Mesendoderm (in vitro differentiated cells): ENCODE data around the gene GALNT9.
A peak's percentile ranks its signal among the peaks of the same experiment; 100 is the strongest.

Experiments
- DNase-seq: peaks from one replicate; pipeline ENCODE4 v3.0.0; 2013
- H2AK5ac ChIP-seq: 2 replicates; pipeline ENCODE4 v1.6.1; 2013; ENCODE audit warnings: low read length, inconsistent platforms
- H2BK120ac ChIP-seq: 2 replicates; pipeline ENCODE4 v1.6.1; 2013; ENCODE audit warnings: low read depth, mild to moderate bottlenecking, low read length, moderate library complexity, mixed read lengths
- H2BK15ac ChIP-seq: replicated peaks from 2 replicates; pipeline ENCODE4 v1.6.1; 2013; ENCODE audit warnings: low read depth, mild to moderate bottlenecking, moderate library complexity
- H2BK5ac ChIP-seq: 2 replicates; pipeline ENCODE4 v1.6.1; 2013; ENCODE audit warnings: low read length, inconsistent platforms
- H3K18ac ChIP-seq: 2 replicates; pipeline ENCODE4 v1.6.1; 2013; ENCODE audit warnings: mild to moderate bottlenecking, low read length, mixed read lengths
- H3K23ac ChIP-seq: one replicate; pipeline ENCODE4 v1.6.1; 2013; ENCODE audit warnings: low read length
- H3K27ac ChIP-seq: 2 replicates; pipeline ENCODE4 v1.5.1; 2013; ENCODE audit warnings: low read depth, mild to moderate bottlenecking, inconsistent platforms, low read length, moderate library complexity
- H3K27me3 ChIP-seq: 2 replicates; pipeline ENCODE4 v1.6.1; 2013; ENCODE audit warnings: low read length, control low read depth, mild to moderate bottlenecking, inconsistent platforms; ENCODE audit not compliant: insufficient read depth, poor library complexity
- H3K36me3 ChIP-seq: 2 replicates; pipeline ENCODE4 v1.6.1; 2013; ENCODE audit warnings: low read length, inconsistent platforms; ENCODE audit not compliant: control insufficient read depth, insufficient read depth
- H3K4ac ChIP-seq: one replicate; pipeline ENCODE4 v1.6.1; 2013; ENCODE audit warnings: low read depth, mild to moderate bottlenecking, low read length, moderate library complexity
- H3K4me1 ChIP-seq: 2 replicates; pipeline ENCODE4 v1.6.1; 2013; ENCODE audit warnings: low read depth, low read length, inconsistent platforms; ENCODE audit not compliant: control insufficient read depth
- H3K4me2 ChIP-seq: 2 replicates; pipeline ENCODE4 v1.6.1; 2013; ENCODE audit warnings: low read length
- H3K4me3 ChIP-seq: 2 replicates; pipeline ENCODE4 v1.5.1; 2013; ENCODE audit warnings: mild to moderate bottlenecking, low read length
- H3K56ac ChIP-seq: one replicate; pipeline ENCODE4 v1.6.1; 2013; ENCODE audit warnings: low read length
- H3K79me1 ChIP-seq: 2 replicates; pipeline ENCODE4 v1.6.1; 2013; ENCODE audit warnings: low read length, inconsistent platforms
- H3K79me2 ChIP-seq: 2 replicates; pipeline ENCODE4 v1.6.1; 2013; ENCODE audit warnings: mild to moderate bottlenecking, low read length; ENCODE audit not compliant: control insufficient read depth, insufficient read depth
- H3K9ac ChIP-seq: 2 replicates; pipeline ENCODE4 v1.6.1; 2013; ENCODE audit warnings: low read length, inconsistent platforms
- H4K5ac ChIP-seq: one replicate; pipeline ENCODE4 v1.6.1; 2013; ENCODE audit warnings: low read length
- H4K8ac ChIP-seq: one replicate; pipeline ENCODE4 v1.6.1; 2013; ENCODE audit warnings: low read depth, mild to moderate bottlenecking, control low read depth, low read length, moderate library complexity
- WGBS: extraction: QIAGEN DNeasy Blood & Tissue Kit; methylation state at CpG from one replicate; pipeline ENCODE4 v1.1.7; 2013; ENCODE audit warnings: low lambda C conversion rate, missing lambda C conversion rate; ENCODE audit not compliant: insufficient coverage; ENCODE audit errors: extremely low coverage; 5-methylcytosine and 5-hydroxymethylcytosine counted together

Gene GALNT9

GRCh38 chr12:132284071-132284826, 45.1 kb downstream of the GALNT9 start:
- H3K18ac ChIP-seq, result no peak overlapping the region
- no CpG with 5 or more reads among the region's 33 CpGs for WGBS
- no peak overlapping the region for H2BK120ac ChIP-seq
- H4K5ac ChIP-seq, result no peak overlapping the region
- H3K4ac ChIP-seq, result no peak overlapping the region
- H3K56ac ChIP-seq, result no peak overlapping the region
- no peaks in the 10 kb centered on the region for H3K79me2 ChIP-seq
- no peak overlapping the region for H3K27ac ChIP-seq
- no peaks in the 10 kb centered on the region for H3K79me1 ChIP-seq
- no peak overlapping the region for H3K4me3 ChIP-seq
- H2BK15ac ChIP-seq, result no peak overlapping the region
- no peak overlapping the region for H2AK5ac ChIP-seq
- no peak overlapping the region for H3K23ac ChIP-seq
- no peak overlapping the region for H2BK5ac ChIP-seq
- peaks cover 6% of the 10 kb centered on the region for H3K27me3 ChIP-seq
- no peaks in the 10 kb centered on the region for H3K36me3 ChIP-seq
- no peak for DNase-seq
- H4K8ac ChIP-seq, result no peak overlapping the region
- no peak overlapping the region for H3K9ac ChIP-seq
- no peak overlapping the region for H3K4me2 ChIP-seq
- peaks cover 3% of the 10 kb centered on the region for H3K4me1 ChIP-seq

DNA sequence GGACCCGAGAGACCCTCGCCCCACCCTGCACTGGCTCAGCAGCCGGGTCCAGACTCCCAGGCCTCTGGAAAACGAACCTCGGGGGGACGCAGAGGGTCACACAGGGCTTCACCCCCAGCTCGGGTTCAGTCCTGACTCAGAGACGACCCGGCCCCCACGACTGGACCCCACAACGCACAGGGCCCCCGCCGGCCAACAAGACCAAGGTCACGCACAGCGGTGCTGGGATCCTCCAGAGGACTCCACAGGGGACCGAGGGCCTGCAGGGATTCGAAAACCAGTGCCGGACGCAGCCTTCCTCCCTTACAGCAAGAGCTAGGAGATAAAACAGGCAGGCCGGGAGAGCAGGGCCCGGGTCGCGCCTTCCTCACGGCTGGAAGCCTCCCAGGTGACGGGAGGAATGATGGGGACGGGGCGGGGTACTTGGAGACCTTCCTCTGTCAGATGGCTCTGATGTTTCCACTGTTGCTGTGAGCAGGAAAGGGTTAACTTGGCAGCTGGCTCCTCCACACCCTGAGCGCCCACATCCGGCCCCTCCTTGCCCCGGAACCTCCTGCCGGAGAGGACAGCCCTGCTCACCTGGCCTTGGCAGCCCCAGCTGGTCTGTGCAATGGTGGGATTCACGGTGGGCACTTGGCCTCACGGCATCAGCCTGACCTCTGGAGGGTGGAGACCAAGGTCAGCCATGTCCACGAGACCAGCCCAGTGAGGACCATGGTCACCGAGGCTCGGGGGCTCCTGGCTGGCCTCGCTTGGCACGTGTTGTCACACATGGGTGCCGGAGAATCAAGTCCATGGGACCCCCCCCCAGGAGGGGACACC, 46.2 kb downstream of the GALNT9 start:
- no peak overlapping the region for H3K4ac ChIP-seq
- H3K4me3 ChIP-seq, result no peak overlapping the region
- no peak overlapping the region for H4K8ac ChIP-seq
- H3K4me2 ChIP-seq, result no peak overlapping the region
- no peak overlapping the region for H2BK5ac ChIP-seq
- peak; percentile 68 for DNase-seq
- H2BK120ac ChIP-seq, result no peak overlapping the region
- peaks cover 3% of the 10 kb centered on the region for H3K4me1 ChIP-seq
- no CpG with 5 or more reads among the region's 39 CpGs for WGBS
- no peak overlapping the region for H3K18ac ChIP-seq
- no peak overlapping the region for H4K5ac ChIP-seq
- no peaks in the 10 kb centered on the region for H3K79me2 ChIP-seq
- no peak overlapping the region for H2AK5ac ChIP-seq
- H3K56ac ChIP-seq, result peak overlapping the region; percentile 76
- no peaks in the 10 kb centered on the region for H3K36me3 ChIP-seq
- no peak overlapping the region for H3K27ac ChIP-seq
- no peak overlapping the region for H3K23ac ChIP-seq
- no peaks in the 10 kb centered on the region for H3K79me1 ChIP-seq
- H3K9ac ChIP-seq, result peak overlapping the region; percentile 32
- H2BK15ac ChIP-seq, result no peak overlapping the region
- peaks cover 6% of the 10 kb centered on the region for H3K27me3 ChIP-seq

GRCh38 chr12:132282031-132282949, 47.1 kb downstream of the GALNT9 start:
- H3K79me2 ChIP-seq, result no peaks in the 10 kb centered on the region
- H3K9ac ChIP-seq, result peak overlapping the region; percentile 32
- H3K18ac ChIP-seq, result no peak overlapping the region
- H3K27ac ChIP-seq, result no peak overlapping the region
- H3K27me3 ChIP-seq, result peaks cover 6% of the 10 kb centered on the region
- H2AK5ac ChIP-seq, result no peak overlapping the region
- no CpG with 5 or more reads among the region's 23 CpGs for WGBS
- H3K4ac ChIP-seq, result no peak overlapping the region
- H2BK120ac ChIP-seq, result no peak overlapping the region
- no peak overlapping the region for H3K4me2 ChIP-seq
- no peak overlapping the region for H2BK5ac ChIP-seq
- no peak for DNase-seq
- peak overlapping the region; percentile 76 for H3K56ac ChIP-seq
- no peaks in the 10 kb centered on the region for H3K79me1 ChIP-seq
- no peak overlapping the region for H4K8ac ChIP-seq
- H3K4me1 ChIP-seq, result peaks cover 3% of the 10 kb centered on the region
- no peak overlapping the region for H4K5ac ChIP-seq
- no peak overlapping the region for H2BK15ac ChIP-seq
- no peak overlapping the region for H3K4me3 ChIP-seq
- no peaks in the 10 kb centered on the region for H3K36me3 ChIP-seq
- no peak overlapping the region for H3K23ac ChIP-seq

DNA sequence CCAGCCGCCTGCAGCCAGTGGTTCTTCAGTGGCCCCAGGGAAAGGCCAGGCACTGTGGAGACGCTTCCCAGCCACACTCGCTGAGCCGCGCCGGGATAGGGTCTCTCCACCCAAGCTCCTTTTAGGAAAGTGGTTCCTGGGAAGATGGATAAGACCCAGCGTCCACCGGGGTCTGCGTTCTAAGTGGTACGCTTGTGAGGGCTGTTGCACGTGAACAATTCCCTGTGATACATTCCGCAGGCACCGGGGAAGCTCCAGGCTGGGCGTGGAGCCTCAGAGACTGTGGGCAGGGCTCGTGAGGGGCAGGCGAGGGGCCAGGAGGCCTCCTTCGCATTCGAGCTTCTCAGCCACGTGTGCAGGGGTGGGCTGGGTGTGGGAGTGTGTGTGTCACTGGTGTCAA, 48.4 kb downstream of the GALNT9 start:
- Histone ChIP-seq H4K8ac (no peak overlapping the region), H3K18ac (no peak overlapping the region), H3K4me3 (no peak overlapping the region), H3K79me1 (no peaks in the 10 kb centered on the region), H2BK120ac (no peak overlapping the region), H3K56ac (no peak overlapping the region), H3K27ac (no peak overlapping the region), H3K4me2 (no peak overlapping the region), H3K27me3 (peaks cover 6% of the 10 kb centered on the region), H3K9ac (no peak overlapping the region), H2AK5ac (no peak overlapping the region), H4K5ac (no peak overlapping the region), H2BK5ac (no peak overlapping the region), H2BK15ac (no peak overlapping the region), H3K79me2 (no peaks in the 10 kb centered on the region), H3K36me3 (no peaks in the 10 kb centered on the region), H3K4ac (no peak overlapping the region), H3K4me1 (peaks cover 3% of the 10 kb centered on the region), H3K23ac (no peak overlapping the region)
- no CpG with 5 or more reads among the region's 19 CpGs for WGBS
- DNase-seq, result no peak

- H2BK15ac ChIP-seq, result no peak overlapping the region
- H3K4me3 ChIP-seq, result no peak overlapping the region
- H3K23ac ChIP-seq, result no peak overlapping the region
- no peak overlapping the region for H2AK5ac ChIP-seq
- no peak overlapping the region for H2BK5ac ChIP-seq
- WGBS, result no CpG with 5 or more reads among the region's 12 CpGs
- H3K79me2 ChIP-seq, result no peaks in the 10 kb centered on the region
- no peak overlapping the region for H3K9ac ChIP-seq
- H3K79me1 ChIP-seq, result no peaks in the 10 kb centered on the region
- H2BK120ac ChIP-seq, result no peak overlapping the region
- no peak overlapping the region for H3K27ac ChIP-seq
- peaks cover 3% of the 10 kb centered on the region for H3K4me1 ChIP-seq
- H3K4me2 ChIP-seq, result no peak overlapping the region
- peaks cover 3% of the 10 kb centered on the region for H3K27me3 ChIP-seq
- no peak overlapping the region for H3K56ac ChIP-seq
- H3K18ac ChIP-seq, result no peak overlapping the region
- no peak overlapping the region for H3K4ac ChIP-seq
- no peak for DNase-seq
- no peak overlapping the region for H4K5ac ChIP-seq
- H4K8ac ChIP-seq, result no peak overlapping the region
- H3K36me3 ChIP-seq, result no peaks in the 10 kb centered on the region
Measured at GRCh38 chr12:132280406-132280805, 49.0 kb downstream of the GALNT9 start.
